GM12892 (cell line): Measurements from ENCODE around the gene STRA6.

Experiments
- POLR2A ChIP-seq: IDR thresholded peaks from 2 replicates; pipeline ENCODE4 v1.6.1; 2011; ENCODE audit warnings: low read depth, low read length, control low read depth
- POLR2AphosphoS5 ChIP-seq: IDR thresholded peaks from 2 replicates; pipeline ENCODE4 v1.6.1; 2011; ENCODE audit warnings: low read depth, low read length, control low read depth

DNA sequence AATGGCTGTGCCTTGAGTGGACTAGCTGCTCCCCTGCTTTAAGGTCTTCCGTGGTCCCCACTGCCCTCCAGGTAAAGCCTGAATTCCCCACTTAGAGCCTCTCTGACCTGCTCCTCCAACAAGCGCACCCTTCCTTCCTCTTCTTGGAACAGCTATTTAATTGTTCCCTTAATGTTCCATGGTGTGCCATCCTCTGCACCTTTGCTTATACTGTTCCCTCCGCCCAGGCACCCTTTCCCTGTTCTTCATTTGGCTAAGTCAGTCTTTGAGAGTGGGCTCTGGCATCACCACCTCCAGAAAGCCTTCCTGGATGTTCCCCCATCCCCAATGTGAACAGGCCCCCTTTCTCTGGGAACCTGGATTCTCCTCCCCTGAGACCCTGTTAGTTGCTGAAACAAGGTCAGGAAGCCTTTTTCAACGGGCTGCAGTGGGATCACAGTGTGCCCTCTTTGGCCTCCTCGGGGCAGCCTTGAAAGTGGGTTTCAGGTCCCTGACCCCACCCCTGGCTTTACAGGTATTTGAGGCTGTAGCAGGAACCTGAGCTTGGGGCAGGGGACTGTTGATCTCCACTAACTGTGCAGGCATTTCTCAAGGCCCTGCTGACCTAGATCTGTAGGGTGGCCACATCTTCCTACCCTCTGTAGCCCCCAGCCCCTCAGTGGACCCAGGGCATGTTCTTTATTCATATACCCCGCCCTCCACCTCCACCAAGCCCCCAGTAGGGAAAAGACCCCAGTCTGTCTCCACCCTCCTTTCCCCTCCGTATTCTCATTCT is 24.1 kb downstream of the STRA6 start:
- no peak for TF ChIP-seq POLR2AphosphoS5
- no peak for TF ChIP-seq POLR2A
